HL-60 (cell line): Measurements from ENCODE around the gene NMNAT1.

ENCODE experiments used
- DNase-seq, 2 experiments: peaks; one replicate each; pipeline ENCODE4 v3.0.0-alpha.2; 2010 to 2020; ENCODE audit warnings: low read depth in 1 of 2, low spot score in 1 of 2
- H3K27ac ChIP-seq: fragments of 250-450 bp; sonication (Bioruptor Pico); replicated peaks from 2 replicates; pipeline ENCODE4 v1.5.1; 2020; ENCODE audit warnings: mild to moderate bottlenecking, moderate library complexity
- H3K27me3 ChIP-seq: fragments of 250-450 bp; sonication (Bioruptor Pico); 2 replicates; pipeline ENCODE4 v1.5.1; 2021; ENCODE audit warnings: mild to moderate bottlenecking, moderate library complexity; ENCODE audit not compliant: insufficient read depth, poor library complexity, severe bottlenecking
- H3K4me3 ChIP-seq: replicated peaks from 2 replicates; pipeline ENCODE4 v1.5.1; 2011; ENCODE audit warnings: mild to moderate bottlenecking, control low read depth, low read length; ENCODE audit not compliant: insufficient read depth
- CTCF ChIP-seq: IDR thresholded peaks from one replicate; pipeline ENCODE4 v1.5.1; 2011; ENCODE audit warnings: low read length, control low read depth, inconsistent platforms; ENCODE audit not compliant: insufficient read depth
- GABPA ChIP-seq: IDR thresholded peaks from 2 replicates; pipeline ENCODE4 v1.6.1; 2012; ENCODE audit warnings: low read depth
- POLR2AphosphoS5 ChIP-seq: IDR thresholded peaks from 2 replicates; pipeline ENCODE4 v1.6.1; 2012; ENCODE audit warnings: low read depth
- REST ChIP-seq: IDR thresholded peaks from 2 replicates; pipeline ENCODE4 v1.6.1; 2012; ENCODE audit warnings: low read depth; ENCODE audit not compliant: insufficient replicate concordance
- SPI1 ChIP-seq: IDR thresholded peaks from 2 replicates; pipeline ENCODE4 v1.6.1; 2012; ENCODE audit warnings: low read depth, mild to moderate bottlenecking, borderline replicate concordance

The NMNAT1 gene

GRCh38 chr1:9906466-9906865 lies 36.8 kb upstream of the NMNAT1 start:
- DNase-seq = no peak
- H3K27me3 ChIP-seq = no peaks in the 10 kb centered on the region
- TF ChIP-seq GABPA = no peak
- TF ChIP-seq POLR2AphosphoS5 = no peak
- TF ChIP-seq CTCF = no peak
- TF ChIP-seq REST = no peak
- TF ChIP-seq SPI1 = no peak
- no peak overlapping the region for H3K4me3 ChIP-seq
- H3K27ac ChIP-seq = no peak overlapping the region

GRCh38 chr1:9907441-9907840 lies 35.8 kb upstream of the NMNAT1 start:
- no peak overlapping the region for H3K27ac ChIP-seq
- DNase-seq = no peak
- H3K27me3 ChIP-seq = no peaks in the 10 kb centered on the region
- no peak for TF ChIP-seq SPI1
- TF ChIP-seq POLR2AphosphoS5 = no peak
- no peak for TF ChIP-seq REST
- TF ChIP-seq CTCF = no peak
- no peak for TF ChIP-seq GABPA
- H3K4me3 ChIP-seq = no peak overlapping the region

GRCh38 chr1:9908871-9909233 lies 34.4 kb upstream of the NMNAT1 start:
- H3K4me3 ChIP-seq = no peak overlapping the region
- H3K27ac ChIP-seq = no peak overlapping the region
- TF ChIP-seq SPI1 = no peak
- TF ChIP-seq POLR2AphosphoS5 = no peak
- TF ChIP-seq CTCF = no peak
- no peak for TF ChIP-seq GABPA
- no peak for TF ChIP-seq REST
- DNase-seq = no peak
- no peaks in the 10 kb centered on the region for H3K27me3 ChIP-seq
